NCI-H146 (cell line): ENCODE measurements around the gene TRPM2.
"Not testable (repeated sequence)": the region's sequence is repeated elsewhere in the genome, so short reads cannot be mapped to it uniquely, and the experiment has no call there.

Experiments used
- DNase-seq: peaks from one replicate; lab custom pipeline; 2025; lab: John Stamatoyannopoulos, UW

TRPM2 gene

GRCh38 chr21:44415073-44416025 lies 61.9 kb downstream of the TRPM2 start:
- DNase-seq: no peak

GRCh38 chr21:44416193-44416592 lies 62.8 kb downstream of the TRPM2 start:
- no peak for DNase-seq

- not testable (repeated sequence) for DNase-seq
Observed at GRCh38 chr21:44417621-44418107, 64.2 kb downstream of the TRPM2 start.

- no peak for DNase-seq
Observed at GRCh38 chr21:44418108-44418875, 64.9 kb downstream of the TRPM2 start.

- no peak for DNase-seq
Observed at GRCh38 chr21:44418876-44419230, 65.4 kb downstream of the TRPM2 start.

GRCh38 chr21:44419679-44420078 lies 66.3 kb downstream of the TRPM2 start:
- no peak for DNase-seq

GRCh38 chr21:44420416-44421205 lies 67.2 kb downstream of the TRPM2 start:
- no peak for DNase-seq

- DNase-seq: no peak
Observed at GRCh38 chr21:44421901-44422840, 68.8 kb downstream of the TRPM2 start.

- DNase-seq: no peak
Observed at GRCh38 chr21:44423312-44423821, 69.9 kb downstream of the TRPM2 start.

GRCh38 chr21:44423941-44424607 lies 70.7 kb downstream of the TRPM2 start:
- DNase-seq: no peak

GRCh38 chr21:44424608-44425306 lies 71.3 kb downstream of the TRPM2 start:
- DNase-seq: no peak

GRCh38 chr21:44425307-44425894 lies 72.0 kb downstream of the TRPM2 start:
- DNase-seq: peak; percentile 75

- DNase-seq: peak; percentile 18
Observed at GRCh38 chr21:44425895-44426662, 72.7 kb downstream of the TRPM2 start.

- DNase-seq: no peak
Observed at GRCh38 chr21:44426663-44427191, 73.3 kb downstream of the TRPM2 start.

- peak; percentile 56 for DNase-seq
Observed at GRCh38 chr21:44427241-44428120, 74.1 kb downstream of the TRPM2 start.

- DNase-seq: peak; percentile 33
Observed at GRCh38 chr21:44428281-44428960, 75.0 kb downstream of the TRPM2 start.
